H1 (cell line): ENCODE data around the gene CLPTM1L. TPM values are rescaled to one million over a fixed set of nuclear protein-coding genes. Genes with fewer than 3 reads are reported as not detected.

Experiments used
- CTCF ChIP-seq, 3 experiments: IDR thresholded peaks; 1 replicate in 2 of 3; 2 replicates in 1 of 3; pipeline versions ENCODE4 v1.5.1 to v1.6.1; 2011; ENCODE audit warnings: low read length in 3 of 3, mild to moderate bottlenecking in 3 of 3, inconsistent platforms in 2 of 3, low read depth in 1 of 3, moderate library complexity in 1 of 3; ENCODE audit not compliant: insufficient read depth in 1 of 3; ENCODE audit errors: control extremely low read depth in 1 of 3
- SAP30 ChIP-seq: fragments of 300-600 bp; sonication (generic); IDR thresholded peaks from 2 replicates; pipeline ENCODE4 v1.7.1; 2012; ENCODE audit warnings: low read length, moderate library complexity, mild to moderate bottlenecking, inconsistent platforms; ENCODE audit not compliant: insufficient read depth, insufficient replicate concordance
- polyA plus RNA-seq, 7 experiments: library from polyadenylated mRNA; depleted of rRNA in 3 of 7; stranded (reverse) in 5 of 7; unstranded in 2 of 7; fragments of >200 nt in 5 of 7; fragments of 200-250 nt in 2 of 7; gene quantifications; 1 replicate in 5 of 7; 2 replicates in 1 of 7; 4 replicates in 1 of 7; pipeline versions ENCODE4 v1.2.1 to v1.2.3, GENCODE V29; 2011 to 2013; ENCODE audit warnings: missing spikeins in 2 of 7, mixed read lengths in 2 of 7
- total RNA-seq: library from RNA; stranded (reverse); fragmentation: NEBNext Ultra II Directional; extraction: Animal tissue kit (Norgen Biotek cat#: 25700); gene quantifications from 2 replicates; pipeline ENCODE4 v1.2.1, GENCODE V29; 2021

Gene CLPTM1L
- total and polyA plus RNA-seq, 2 of the 8 experiments (the other 6 are each of a cell fraction or from before 2014, with no cell fraction given) = 102 to 119 TPM

GRCh38 chr5:1279443-1280151 lies 65.3 kb downstream of the CLPTM1L start (continued):
- TF ChIP-seq CTCF (IDR thresholded peaks at IDR 0.05; ENCODE audit: control extremely low read depth in 1 of 3, insufficient read depth in 1 of 3, low read depth in 1 of 3, low read length in 3 of 3) (no peak), SAP30 (no peak)
